GM12878 (cell line): ENCODE data around the gene CNN2. TPM values are rescaled to one million over a fixed set of nuclear protein-coding genes. Genes with fewer than 3 reads are reported as not detected.

ENCODE experiments used
- ATAC-seq: fragments of 200-7000 bp; cut with Tn5 transposase; 3 replicates; pipeline ENCODE4 v1.9.1; 2020; ENCODE audit warnings: mild to moderate bottlenecking, moderate library complexity
- BruUV-seq: library from RNA; stranded (reverse); fragments of 400-500 nt; replicated peaks from 2 replicates; lab custom pipeline; 2021; lab: Mats Ljungman, UMichigan
- CTCF ChIA-PET: fragments of 300-600 bp; sonication (Branson Sonifier 250); formaldehyde crosslinking; extraction: SDS; loops from one replicate; lab custom pipeline; 2021; ENCODE audit warnings: inconsistent platforms; lab: Yijun Ruan, JAX
- POLR2A ChIA-PET: fragments of 350-600 bp; formaldehyde crosslinking; extraction: SDS; loops from one replicate; lab custom pipeline; 2021; ENCODE audit warnings: inconsistent platforms; lab: Charles Lee
- RAD21 ChIA-PET: fragments of 300-600 bp; sonication (Branson Sonifier 250); formaldehyde crosslinking; loops from one replicate; lab custom pipeline; 2023; ENCODE audit warnings: antibody characterized with exemption; ENCODE audit not compliant: unreplicated experiment; lab: Charles Lee
- SMC1A ChIA-PET: fragments of 300-600 bp; sonication (Branson Sonifier 250); formaldehyde crosslinking; loops from one replicate; lab custom pipeline; 2023; ENCODE audit not compliant: unreplicated experiment, uncharacterized antibody; lab: Charles Lee
- DNase-seq: peaks from one replicate; pipeline ENCODE4 v3.0.0-alpha.2; 2011; ENCODE audit warnings: low read depth, low spot score
- FAIRE-seq: peaks from 3 replicates; lab custom pipeline; 2011; peaks lifted over from hg19 to GRCh38; lab: Jason Lieb, UNC
- H2AFZ ChIP-seq: 2 replicates; pipeline ENCODE4 v1.6.0; 2011; ENCODE audit warnings: low read depth, low read length, control low read depth; ENCODE audit not compliant: control insufficient read depth
- H3K27ac ChIP-seq: 2 replicates; pipeline ENCODE4 v1.5.1; 2011; ENCODE audit warnings: control low read depth; ENCODE audit not compliant: control insufficient read depth, insufficient read depth
- H3K27me3 ChIP-seq, 2 experiments: replicated peaks in 1 of 2; 2 replicates each; pipeline versions ENCODE4 v1.6.0 to v1.6.1; 2011; ENCODE audit warnings: low read length in 1 of 2; ENCODE audit not compliant: control insufficient read depth in 2 of 2, insufficient read depth in 2 of 2
- H3K36me3 ChIP-seq, 2 experiments: 2 replicates each; pipeline ENCODE4 v1.5.1; 2011; ENCODE audit warnings: low read length in 1 of 2; ENCODE audit not compliant: control insufficient read depth in 2 of 2, insufficient read depth in 2 of 2
- H3K4me1 ChIP-seq: 2 replicates; pipeline ENCODE4 v1.6.1; 2011; ENCODE audit warnings: mild to moderate bottlenecking, low read length, moderate library complexity, mixed read lengths; ENCODE audit not compliant: control insufficient read depth, insufficient read depth
- H3K4me2 ChIP-seq: 2 replicates; pipeline ENCODE4 v1.6.0; 2011; ENCODE audit warnings: control low read depth; ENCODE audit not compliant: control insufficient read depth, insufficient read depth
- H3K4me3 ChIP-seq: fragments of 200-600 bp; sonication (generic); 2 replicates; pipeline ENCODE4 v1.5.1; 2016
- H3K79me2 ChIP-seq: 2 replicates; pipeline ENCODE4 v1.6.0; 2011; ENCODE audit warnings: low read length; ENCODE audit not compliant: control insufficient read depth, insufficient read depth
- H3K9ac ChIP-seq: 2 replicates; pipeline ENCODE4 v1.8.0; 2011; ENCODE audit warnings: low read length, control low read depth, mixed read lengths; ENCODE audit not compliant: control insufficient read depth, insufficient read depth
- H3K9me3 ChIP-seq: replicated peaks from 3 replicates; pipeline ENCODE4 v1.5.1; 2011; ENCODE audit warnings: mild to moderate bottlenecking, low read length; ENCODE audit not compliant: control insufficient read depth, insufficient read depth
- H4K20me1 ChIP-seq: 2 replicates; pipeline ENCODE4 v1.6.0; 2011; ENCODE audit not compliant: control insufficient read depth, insufficient read depth
- BHLHE40 ChIP-seq, 2 experiments: fragments of 450-650 bp in 1 of 2; IDR thresholded peaks; 2 replicates each; pipeline ENCODE4 v1.6.1; 2011 to 2017; ENCODE audit warnings: low read depth in 2 of 2, borderline replicate concordance in 1 of 2, improper control_type of control experiment in 1 of 2, low read length in 1 of 2, mild to moderate bottlenecking in 1 of 2
- E2F8 ChIP-seq: fragments of 450-650 bp; IDR thresholded peaks from 2 replicates; pipeline ENCODE4 v1.6.1; 2018; ENCODE audit warnings: mild to moderate bottlenecking, low read depth, moderate library complexity; ENCODE audit not compliant: partially characterized antibody
- MEF2A ChIP-seq: IDR thresholded peaks from 2 replicates; pipeline ENCODE4 v1.6.1; 2011; ENCODE audit warnings: low read depth, mild to moderate bottlenecking, low read length, moderate library complexity; ENCODE audit not compliant: insufficient read depth
- MTA3 ChIP-seq: IDR thresholded peaks from 2 replicates; pipeline ENCODE4 v1.6.1; 2012; ENCODE audit warnings: low read length, inconsistent platforms, borderline replicate concordance
- NFYB ChIP-seq: IDR thresholded peaks from 2 replicates; pipeline ENCODE4 v1.6.1; 2011; ENCODE audit warnings: low read depth, mild to moderate bottlenecking, low read length, improper control_type of control experiment, moderate library complexity; ENCODE audit not compliant: insufficient read depth
- POLR2A ChIP-seq: IDR thresholded peaks from 2 replicates; pipeline ENCODE4 v1.6.1; 2011; ENCODE audit warnings: low read depth, mild to moderate bottlenecking, low read length
- SRF ChIP-seq, 2 experiments: IDR thresholded peaks; 2 replicates each; pipeline ENCODE4 v1.6.1; 2011; ENCODE audit warnings: low read depth in 2 of 2, low read length in 2 of 2, mild to moderate bottlenecking in 1 of 2, moderate library complexity in 1 of 2
- WGBS: methylation state at CpG from one replicate; pipeline ENCODE4 v1.1.6; 2016; ENCODE audit warnings: low lambda C conversion rate; ENCODE audit not compliant: insufficient replicate concordance, insufficient coverage; ENCODE audit errors: missing lambda C conversion rate; 5-methylcytosine and 5-hydroxymethylcytosine counted together
- in situ Hi-C: fragments of 300-500 bp; cut with MboI; formaldehyde crosslinking; loops from 9 replicates; pipeline ENCODE4 v1.14.3; 2018; ENCODE audit warnings: mixed read lengths
- intact Hi-C: fragments of 100-400 bp; cut with micrococcal nuclease; formaldehyde crosslinking; loops from one replicate; pipeline ENCODE4 v1.14.2; 2022; ENCODE audit not compliant: unreplicated experiment
- polyA plus RNA-seq, 11 experiments: library from polyadenylated mRNA; depleted of rRNA in 4 of 11; unstranded in 6 of 11; stranded (reverse) in 5 of 11; fragments of >200 nt; fragmentation: Nextera tagmentation in 4 of 11; fragmentation: Illumina TruSeq in 1 of 11; extraction: Ambion mirVana in 4 of 11; extraction: Trizol in 1 of 11; gene quantifications; 1 replicate in 1 of 11; 2 replicates in 10 of 11; pipeline versions ENCODE4 v1.2.1 to v1.2.3, GENCODE V29; 2011 to 2016; ENCODE audit warnings: inconsistent platforms in 2 of 11, missing spikeins in 2 of 11, low read depth in 1 of 11
- total RNA-seq, 4 experiments: library from RNA; depleted of rRNA in 3 of 4; stranded (reverse); fragments of >200 nt in 3 of 4; fragmentation: Illumina TruSeq in 1 of 4; extraction: Trizol in 1 of 4; gene quantifications; 2 replicates each; pipeline versions ENCODE4 v1.2.1 to v1.2.3, GENCODE V29; 2013 to 2021
- TF ChIP-seq, protein P1 (sequence below): fragments of 150-350 bp; IDR thresholded peaks from 2 replicates; pipeline ENCODE4 v1.6.1; 2016; ENCODE audit warnings: low read depth, low read length
- TF ChIP-seq, protein P2 (sequence below): IDR thresholded peaks from 2 replicates; pipeline ENCODE4 v1.6.1; 2012; ENCODE audit warnings: mild to moderate bottlenecking, low read depth, low read length

Gene CNN2
- total and polyA plus RNA-seq, 10 of the 15 experiments (the other 5 are each of a cell fraction or from before 2014, with no cell fraction given) = 34.7 to 311 (median 172) TPM

- TF ChIP-seq SRF (IDR thresholded peaks at IDR 0.05; ENCODE audit: low read depth in 2 of 2, low read length in 2 of 2) = no peak
- TF ChIP-seq, all 136 proteins: peak for 0
Measured at GRCh38 chr19:990119-990571, 36.3 kb upstream of the CNN2 start (continued).

GRCh38 chr19:990746-991145 lies 35.7 kb upstream of the CNN2 start:
- ChIA-PET RAD21 (no interaction called here), CTCF (no interaction called here), SMC1A (no interaction called here), POLR2A (interaction anchor here (0.6 kb wide), 1 partner anchor 75 kb away, joined by 3 read pairs; no protein-coding TSS in a partner anchor)
- 93% methylated on average over 22 of the region's 23 CpGs for WGBS
- no peak for ATAC-seq
- H3K9ac ChIP-seq = no peak overlapping the region
- peaks cover 4 to 15% of the 10 kb centered on the region in 2 experiments; a peak in 3 of 4 replicates for H3K36me3 ChIP-seq
- H3K27me3 ChIP-seq = no peaks in the 10 kb centered on the region
- intact Hi-C loops = no loop called here
- H2AFZ ChIP-seq = no peak overlapping the region
- FAIRE-seq = no peak
- H3K27ac ChIP-seq = no peak overlapping the region
- no peaks in the 10 kb centered on the region for H4K20me1 ChIP-seq
- H3K4me1 ChIP-seq = no peaks in the 10 kb centered on the region
- DNase-seq = no peak
- H3K4me2 ChIP-seq = no peak overlapping the region
- in situ Hi-C loops = no loop called here
- H3K4me3 ChIP-seq = no peak overlapping the region
- no peaks in the 10 kb centered on the region for H3K9me3 ChIP-seq
- no peaks in the 10 kb centered on the region for H3K79me2 ChIP-seq
- no TSS peak for BruUV-seq
- TF ChIP-seq, protein P1, sequence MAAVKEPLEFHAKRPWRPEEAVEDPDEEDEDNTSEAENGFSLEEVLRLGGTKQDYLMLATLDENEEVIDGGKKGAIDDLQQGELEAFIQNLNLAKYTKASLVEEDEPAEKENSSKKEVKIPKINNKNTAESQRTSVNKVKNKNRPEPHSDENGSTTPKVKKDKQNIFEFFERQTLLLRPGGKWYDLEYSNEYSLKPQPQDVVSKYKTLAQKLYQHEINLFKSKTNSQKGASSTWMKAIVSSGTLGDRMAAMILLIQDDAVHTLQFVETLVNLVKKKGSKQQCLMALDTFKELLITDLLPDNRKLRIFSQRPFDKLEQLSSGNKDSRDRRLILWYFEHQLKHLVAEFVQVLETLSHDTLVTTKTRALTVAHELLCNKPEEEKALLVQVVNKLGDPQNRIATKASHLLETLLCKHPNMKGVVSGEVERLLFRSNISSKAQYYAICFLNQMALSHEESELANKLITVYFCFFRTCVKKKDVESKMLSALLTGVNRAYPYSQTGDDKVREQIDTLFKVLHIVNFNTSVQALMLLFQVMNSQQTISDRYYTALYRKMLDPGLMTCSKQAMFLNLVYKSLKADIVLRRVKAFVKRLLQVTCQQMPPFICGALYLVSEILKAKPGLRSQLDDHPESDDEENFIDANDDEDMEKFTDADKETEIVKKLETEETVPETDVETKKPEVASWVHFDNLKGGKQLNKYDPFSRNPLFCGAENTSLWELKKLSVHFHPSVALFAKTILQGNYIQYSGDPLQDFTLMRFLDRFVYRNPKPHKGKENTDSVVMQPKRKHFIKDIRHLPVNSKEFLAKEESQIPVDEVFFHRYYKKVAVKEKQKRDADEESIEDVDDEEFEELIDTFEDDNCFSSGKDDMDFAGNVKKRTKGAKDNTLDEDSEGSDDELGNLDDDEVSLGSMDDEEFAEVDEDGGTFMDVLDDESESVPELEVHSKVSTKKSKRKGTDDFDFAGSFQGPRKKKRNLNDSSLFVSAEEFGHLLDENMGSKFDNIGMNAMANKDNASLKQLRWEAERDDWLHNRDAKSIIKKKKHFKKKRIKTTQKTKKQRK = no peak
- TF ChIP-seq MEF2A (no peak), E2F8 (no peak), POLR2A (no peak; the same call in 1 of the 2 replicates), BHLHE40 (IDR thresholded peaks at IDR 0.05; ENCODE audit: borderline replicate concordance in 1 of 2, low read depth in 2 of 2, low read length in 1 of 2) (no peak), NFYB (no peak), MTA3 (no peak)
- TF ChIP-seq, protein P2, sequence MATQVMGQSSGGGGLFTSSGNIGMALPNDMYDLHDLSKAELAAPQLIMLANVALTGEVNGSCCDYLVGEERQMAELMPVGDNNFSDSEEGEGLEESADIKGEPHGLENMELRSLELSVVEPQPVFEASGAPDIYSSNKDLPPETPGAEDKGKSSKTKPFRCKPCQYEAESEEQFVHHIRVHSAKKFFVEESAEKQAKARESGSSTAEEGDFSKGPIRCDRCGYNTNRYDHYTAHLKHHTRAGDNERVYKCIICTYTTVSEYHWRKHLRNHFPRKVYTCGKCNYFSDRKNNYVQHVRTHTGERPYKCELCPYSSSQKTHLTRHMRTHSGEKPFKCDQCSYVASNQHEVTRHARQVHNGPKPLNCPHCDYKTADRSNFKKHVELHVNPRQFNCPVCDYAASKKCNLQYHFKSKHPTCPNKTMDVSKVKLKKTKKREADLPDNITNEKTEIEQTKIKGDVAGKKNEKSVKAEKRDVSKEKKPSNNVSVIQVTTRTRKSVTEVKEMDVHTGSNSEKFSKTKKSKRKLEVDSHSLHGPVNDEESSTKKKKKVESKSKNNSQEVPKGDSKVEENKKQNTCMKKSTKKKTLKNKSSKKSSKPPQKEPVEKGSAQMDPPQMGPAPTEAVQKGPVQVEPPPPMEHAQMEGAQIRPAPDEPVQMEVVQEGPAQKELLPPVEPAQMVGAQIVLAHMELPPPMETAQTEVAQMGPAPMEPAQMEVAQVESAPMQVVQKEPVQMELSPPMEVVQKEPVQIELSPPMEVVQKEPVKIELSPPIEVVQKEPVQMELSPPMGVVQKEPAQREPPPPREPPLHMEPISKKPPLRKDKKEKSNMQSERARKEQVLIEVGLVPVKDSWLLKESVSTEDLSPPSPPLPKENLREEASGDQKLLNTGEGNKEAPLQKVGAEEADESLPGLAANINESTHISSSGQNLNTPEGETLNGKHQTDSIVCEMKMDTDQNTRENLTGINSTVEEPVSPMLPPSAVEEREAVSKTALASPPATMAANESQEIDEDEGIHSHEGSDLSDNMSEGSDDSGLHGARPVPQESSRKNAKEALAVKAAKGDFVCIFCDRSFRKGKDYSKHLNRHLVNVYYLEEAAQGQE = no peak
